ENCODE measurements around the gene AURKB. TPM values are rescaled to one million over a fixed set of nuclear protein-coding genes. Genes with fewer than 3 reads are reported as not detected.

Gene AURKB
- total and polyA plus RNA-seq, 2 of the 13 experiments (the other 11 are each of a cell fraction or from before 2014, with no cell fraction given), result 29.5 to 75.3 TPM

GRCh38 chr17:8223356-8224126 lies 13.2 kb upstream of the AURKB start (continued):
- TF ChIP-seq, protein P1, sequence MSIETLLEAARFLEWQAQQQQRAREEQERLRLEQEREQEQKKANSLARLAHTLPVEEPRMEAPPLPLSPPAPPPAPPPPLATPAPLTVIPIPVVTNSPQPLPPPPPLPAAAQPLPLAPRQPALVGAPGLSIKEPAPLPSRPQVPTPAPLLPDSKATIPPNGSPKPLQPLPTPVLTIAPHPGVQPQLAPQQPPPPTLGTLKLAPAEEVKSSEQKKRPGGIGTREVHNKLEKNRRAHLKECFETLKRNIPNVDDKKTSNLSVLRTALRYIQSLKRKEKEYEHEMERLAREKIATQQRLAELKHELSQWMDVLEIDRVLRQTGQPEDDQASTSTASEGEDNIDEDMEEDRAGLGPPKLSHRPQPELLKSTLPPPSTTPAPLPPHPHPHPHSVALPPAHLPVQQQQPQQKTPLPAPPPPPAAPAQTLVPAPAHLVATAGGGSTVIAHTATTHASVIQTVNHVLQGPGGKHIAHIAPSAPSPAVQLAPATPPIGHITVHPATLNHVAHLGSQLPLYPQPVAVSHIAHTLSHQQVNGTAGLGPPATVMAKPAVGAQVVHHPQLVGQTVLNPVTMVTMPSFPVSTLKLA (IDR thresholded peaks at IDR 0.05), result no peak
- TF ChIP-seq ZNF276 (CRISPR knock-in tag; IDR thresholded peaks at IDR 0.05; ENCODE audit: low read depth) (no peak), ZFP36L1 (CRISPR knock-in tag; IDR thresholded peaks at IDR 0.05) (0 out of 2 replicates have a peak, but pooled peaks have one; percentile 23), KLF16 (CRISPR knock-in tag; IDR thresholded peaks at IDR 0.05) (no peak), SOX13 (IDR thresholded peaks at IDR 0.05) (no peak), SOX13 (CRISPR knock-in tag; conservative IDR thresholded peaks at IDR 0.05 in 1 of 2, IDR thresholded peaks at IDR 0.05 in 1 of 2) (no peak), ZNF780A (CRISPR knock-in tag; IDR thresholded peaks at IDR 0.05) (0 out of 2 replicates have a peak, but pooled peaks have one; percentile 14), ZFP1 (CRISPR knock-in tag; IDR thresholded peaks at IDR 0.05) (no peak; the same call in 1 of the 2 replicates), ZNF362 (CRISPR knock-in tag; IDR thresholded peaks at IDR 0.05; ENCODE audit: borderline replicate concordance) (no peak)
- TF ChIP-seq, protein P2, sequence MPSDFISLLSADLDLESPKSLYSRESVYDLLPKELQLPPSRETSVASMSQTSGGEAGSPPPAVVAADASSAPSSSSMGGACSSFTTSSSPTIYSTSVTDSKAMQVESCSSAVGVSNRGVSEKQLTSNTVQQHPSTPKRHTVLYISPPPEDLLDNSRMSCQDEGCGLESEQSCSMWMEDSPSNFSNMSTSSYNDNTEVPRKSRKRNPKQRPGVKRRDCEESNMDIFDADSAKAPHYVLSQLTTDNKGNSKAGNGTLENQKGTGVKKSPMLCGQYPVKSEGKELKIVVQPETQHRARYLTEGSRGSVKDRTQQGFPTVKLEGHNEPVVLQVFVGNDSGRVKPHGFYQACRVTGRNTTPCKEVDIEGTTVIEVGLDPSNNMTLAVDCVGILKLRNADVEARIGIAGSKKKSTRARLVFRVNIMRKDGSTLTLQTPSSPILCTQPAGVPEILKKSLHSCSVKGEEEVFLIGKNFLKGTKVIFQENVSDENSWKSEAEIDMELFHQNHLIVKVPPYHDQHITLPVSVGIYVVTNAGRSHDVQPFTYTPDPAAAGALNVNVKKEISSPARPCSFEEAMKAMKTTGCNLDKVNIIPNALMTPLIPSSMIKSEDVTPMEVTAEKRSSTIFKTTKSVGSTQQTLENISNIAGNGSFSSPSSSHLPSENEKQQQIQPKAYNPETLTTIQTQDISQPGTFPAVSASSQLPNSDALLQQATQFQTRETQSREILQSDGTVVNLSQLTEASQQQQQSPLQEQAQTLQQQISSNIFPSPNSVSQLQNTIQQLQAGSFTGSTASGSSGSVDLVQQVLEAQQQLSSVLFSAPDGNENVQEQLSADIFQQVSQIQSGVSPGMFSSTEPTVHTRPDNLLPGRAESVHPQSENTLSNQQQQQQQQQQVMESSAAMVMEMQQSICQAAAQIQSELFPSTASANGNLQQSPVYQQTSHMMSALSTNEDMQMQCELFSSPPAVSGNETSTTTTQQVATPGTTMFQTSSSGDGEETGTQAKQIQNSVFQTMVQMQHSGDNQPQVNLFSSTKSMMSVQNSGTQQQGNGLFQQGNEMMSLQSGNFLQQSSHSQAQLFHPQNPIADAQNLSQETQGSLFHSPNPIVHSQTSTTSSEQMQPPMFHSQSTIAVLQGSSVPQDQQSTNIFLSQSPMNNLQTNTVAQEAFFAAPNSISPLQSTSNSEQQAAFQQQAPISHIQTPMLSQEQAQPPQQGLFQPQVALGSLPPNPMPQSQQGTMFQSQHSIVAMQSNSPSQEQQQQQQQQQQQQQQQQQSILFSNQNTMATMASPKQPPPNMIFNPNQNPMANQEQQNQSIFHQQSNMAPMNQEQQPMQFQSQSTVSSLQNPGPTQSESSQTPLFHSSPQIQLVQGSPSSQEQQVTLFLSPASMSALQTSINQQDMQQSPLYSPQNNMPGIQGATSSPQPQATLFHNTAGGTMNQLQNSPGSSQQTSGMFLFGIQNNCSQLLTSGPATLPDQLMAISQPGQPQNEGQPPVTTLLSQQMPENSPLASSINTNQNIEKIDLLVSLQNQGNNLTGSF (CRISPR knock-in tag; IDR thresholded peaks at IDR 0.05), result 0 out of 2 replicates have a peak, but pooled peaks have one; percentile 41
- TF ChIP-seq, protein P3, sequence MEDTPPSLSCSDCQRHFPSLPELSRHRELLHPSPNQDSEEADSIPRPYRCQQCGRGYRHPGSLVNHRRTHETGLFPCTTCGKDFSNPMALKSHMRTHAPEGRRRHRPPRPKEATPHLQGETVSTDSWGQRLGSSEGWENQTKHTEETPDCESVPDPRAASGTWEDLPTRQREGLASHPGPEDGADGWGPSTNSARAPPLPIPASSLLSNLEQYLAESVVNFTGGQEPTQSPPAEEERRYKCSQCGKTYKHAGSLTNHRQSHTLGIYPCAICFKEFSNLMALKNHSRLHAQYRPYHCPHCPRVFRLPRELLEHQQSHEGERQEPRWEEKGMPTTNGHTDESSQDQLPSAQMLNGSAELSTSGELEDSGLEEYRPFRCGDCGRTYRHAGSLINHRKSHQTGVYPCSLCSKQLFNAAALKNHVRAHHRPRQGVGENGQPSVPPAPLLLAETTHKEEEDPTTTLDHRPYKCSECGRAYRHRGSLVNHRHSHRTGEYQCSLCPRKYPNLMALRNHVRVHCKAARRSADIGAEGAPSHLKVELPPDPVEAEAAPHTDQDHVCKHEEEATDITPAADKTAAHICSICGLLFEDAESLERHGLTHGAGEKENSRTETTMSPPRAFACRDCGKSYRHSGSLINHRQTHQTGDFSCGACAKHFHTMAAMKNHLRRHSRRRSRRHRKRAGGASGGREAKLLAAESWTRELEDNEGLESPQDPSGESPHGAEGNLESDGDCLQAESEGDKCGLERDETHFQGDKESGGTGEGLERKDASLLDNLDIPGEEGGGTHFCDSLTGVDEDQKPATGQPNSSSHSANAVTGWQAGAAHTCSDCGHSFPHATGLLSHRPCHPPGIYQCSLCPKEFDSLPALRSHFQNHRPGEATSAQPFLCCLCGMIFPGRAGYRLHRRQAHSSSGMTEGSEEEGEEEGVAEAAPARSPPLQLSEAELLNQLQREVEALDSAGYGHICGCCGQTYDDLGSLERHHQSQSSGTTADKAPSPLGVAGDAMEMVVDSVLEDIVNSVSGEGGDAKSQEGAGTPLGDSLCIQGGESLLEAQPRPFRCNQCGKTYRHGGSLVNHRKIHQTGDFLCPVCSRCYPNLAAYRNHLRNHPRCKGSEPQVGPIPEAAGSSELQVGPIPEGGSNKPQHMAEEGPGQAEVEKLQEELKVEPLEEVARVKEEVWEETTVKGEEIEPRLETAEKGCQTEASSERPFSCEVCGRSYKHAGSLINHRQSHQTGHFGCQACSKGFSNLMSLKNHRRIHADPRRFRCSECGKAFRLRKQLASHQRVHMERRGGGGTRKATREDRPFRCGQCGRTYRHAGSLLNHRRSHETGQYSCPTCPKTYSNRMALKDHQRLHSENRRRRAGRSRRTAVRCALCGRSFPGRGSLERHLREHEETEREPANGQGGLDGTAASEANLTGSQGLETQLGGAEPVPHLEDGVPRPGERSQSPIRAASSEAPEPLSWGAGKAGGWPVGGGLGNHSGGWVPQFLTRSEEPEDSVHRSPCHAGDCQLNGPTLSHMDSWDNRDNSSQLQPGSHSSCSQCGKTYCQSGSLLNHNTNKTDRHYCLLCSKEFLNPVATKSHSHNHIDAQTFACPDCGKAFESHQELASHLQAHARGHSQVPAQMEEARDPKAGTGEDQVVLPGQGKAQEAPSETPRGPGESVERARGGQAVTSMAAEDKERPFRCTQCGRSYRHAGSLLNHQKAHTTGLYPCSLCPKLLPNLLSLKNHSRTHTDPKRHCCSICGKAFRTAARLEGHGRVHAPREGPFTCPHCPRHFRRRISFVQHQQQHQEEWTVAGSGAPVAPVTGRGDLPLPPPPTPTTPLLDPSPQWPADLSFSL (CRISPR knock-in tag; IDR thresholded peaks at IDR 0.05), result 0 out of 2 replicates have a peak, but pooled peaks have one; percentile 51

All from HepG2 (cell line).